ENCODE data around the gene PTPRG.

DNA sequence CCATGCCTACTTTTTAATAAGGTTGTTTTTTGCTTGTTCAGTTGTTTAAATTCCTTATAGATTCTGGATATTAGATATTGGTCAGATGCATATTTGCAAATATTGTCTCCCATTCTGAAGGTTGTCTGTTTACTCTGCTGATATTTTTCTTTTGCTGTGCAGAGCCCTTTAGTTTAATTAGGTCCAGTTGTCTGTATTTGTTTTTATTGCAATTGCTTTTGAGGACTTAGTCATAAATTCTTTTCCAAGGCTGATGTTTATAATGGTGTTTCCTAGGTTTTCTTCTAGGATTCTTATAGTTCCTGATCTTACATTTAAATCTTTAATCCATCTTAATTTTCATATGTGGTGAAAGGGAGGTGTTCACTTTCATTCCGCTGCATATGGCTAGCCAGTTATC lies 77.4 kb downstream of the PTPRG start:
- TF ChIP-seq, protein P1, sequence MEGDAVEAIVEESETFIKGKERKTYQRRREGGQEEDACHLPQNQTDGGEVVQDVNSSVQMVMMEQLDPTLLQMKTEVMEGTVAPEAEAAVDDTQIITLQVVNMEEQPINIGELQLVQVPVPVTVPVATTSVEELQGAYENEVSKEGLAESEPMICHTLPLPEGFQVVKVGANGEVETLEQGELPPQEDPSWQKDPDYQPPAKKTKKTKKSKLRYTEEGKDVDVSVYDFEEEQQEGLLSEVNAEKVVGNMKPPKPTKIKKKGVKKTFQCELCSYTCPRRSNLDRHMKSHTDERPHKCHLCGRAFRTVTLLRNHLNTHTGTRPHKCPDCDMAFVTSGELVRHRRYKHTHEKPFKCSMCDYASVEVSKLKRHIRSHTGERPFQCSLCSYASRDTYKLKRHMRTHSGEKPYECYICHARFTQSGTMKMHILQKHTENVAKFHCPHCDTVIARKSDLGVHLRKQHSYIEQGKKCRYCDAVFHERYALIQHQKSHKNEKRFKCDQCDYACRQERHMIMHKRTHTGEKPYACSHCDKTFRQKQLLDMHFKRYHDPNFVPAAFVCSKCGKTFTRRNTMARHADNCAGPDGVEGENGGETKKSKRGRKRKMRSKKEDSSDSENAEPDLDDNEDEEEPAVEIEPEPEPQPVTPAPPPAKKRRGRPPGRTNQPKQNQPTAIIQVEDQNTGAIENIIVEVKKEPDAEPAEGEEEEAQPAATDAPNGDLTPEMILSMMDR (conservative IDR thresholded peaks at IDR 0.05; ENCODE audit: low read depth, low read length), result no peak
- no peak for TF ChIP-seq EZH2phosphoT487 (IDR thresholded peaks at IDR 0.05; ENCODE audit: borderline replicate concordance, low read length)
- no peak for TF ChIP-seq EZH2 (IDR thresholded peaks at IDR 0.05; ENCODE audit: low read length, unreplicated experiment)

Measured in PC-3 (cell line).